ENCODE measurements around the gene OPCML. TPM values are rescaled to one million over a fixed set of nuclear protein-coding genes. Genes with fewer than 3 reads are reported as not detected.

Gene OPCML
- total and polyA plus RNA-seq, 4 donors, result under 0.01 to 0.01 TPM; not detected in 2

DNA sequence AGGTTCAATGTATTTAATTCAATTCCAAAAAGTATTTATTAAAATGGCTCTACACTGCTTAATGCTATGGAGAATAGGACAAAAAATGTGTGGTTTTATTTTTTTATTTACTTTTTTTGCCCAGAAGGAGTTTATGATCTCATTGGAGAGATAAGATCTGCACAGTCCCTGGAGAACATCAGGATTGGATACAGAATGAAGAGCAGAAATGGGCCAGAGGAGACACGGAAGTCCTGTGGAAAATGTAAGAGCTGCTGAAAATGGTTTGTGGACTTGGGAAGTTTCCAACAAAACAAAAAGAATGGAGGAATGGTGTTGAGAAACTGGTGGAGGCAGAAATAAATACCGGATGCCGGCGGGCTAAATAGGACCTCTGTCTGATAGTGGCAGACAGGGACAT is 554.6 kb downstream of the OPCML start:
- H3K9ac ChIP-seq (ENCODE audit: low read depth in 1 of 2, low read length in 2 of 2), result no peak overlapping the region
- H3K36me3 ChIP-seq (ENCODE audit: control insufficient read depth in 4 of 4, insufficient read depth in 3 of 4, low read depth in 1 of 4, low read length in 3 of 4), result no peaks in the 10 kb centered on the region
- no peaks in the 10 kb centered on the region for H3K9me3 ChIP-seq (ENCODE audit: control insufficient read depth in 4 of 4, low read length in 3 of 4)
- H3K4me3 ChIP-seq (ENCODE audit: low read depth in 1 of 3, low read length in 3 of 3), result no peak overlapping the region
- DNase-seq (ENCODE audit: low spot score), result no peak
- no peaks in the 10 kb centered on the region for H3K4me1 ChIP-seq (ENCODE audit: control insufficient read depth in 4 of 4, insufficient read depth in 4 of 4, low read length in 3 of 4)
- no peak for TF ChIP-seq YY1 (IDR thresholded peaks at IDR 0.05)
- no peak for TF ChIP-seq HNF4A (conservative IDR thresholded peaks at IDR 0.05)
- TF ChIP-seq SP1 (IDR thresholded peaks at IDR 0.05), result no peak
- no peak for TF ChIP-seq FOXA2 (IDR thresholded peaks at IDR 0.05)
- TF ChIP-seq NR2F2 (IDR thresholded peaks at IDR 0.05), result no peak
- TF ChIP-seq, protein P1, sequence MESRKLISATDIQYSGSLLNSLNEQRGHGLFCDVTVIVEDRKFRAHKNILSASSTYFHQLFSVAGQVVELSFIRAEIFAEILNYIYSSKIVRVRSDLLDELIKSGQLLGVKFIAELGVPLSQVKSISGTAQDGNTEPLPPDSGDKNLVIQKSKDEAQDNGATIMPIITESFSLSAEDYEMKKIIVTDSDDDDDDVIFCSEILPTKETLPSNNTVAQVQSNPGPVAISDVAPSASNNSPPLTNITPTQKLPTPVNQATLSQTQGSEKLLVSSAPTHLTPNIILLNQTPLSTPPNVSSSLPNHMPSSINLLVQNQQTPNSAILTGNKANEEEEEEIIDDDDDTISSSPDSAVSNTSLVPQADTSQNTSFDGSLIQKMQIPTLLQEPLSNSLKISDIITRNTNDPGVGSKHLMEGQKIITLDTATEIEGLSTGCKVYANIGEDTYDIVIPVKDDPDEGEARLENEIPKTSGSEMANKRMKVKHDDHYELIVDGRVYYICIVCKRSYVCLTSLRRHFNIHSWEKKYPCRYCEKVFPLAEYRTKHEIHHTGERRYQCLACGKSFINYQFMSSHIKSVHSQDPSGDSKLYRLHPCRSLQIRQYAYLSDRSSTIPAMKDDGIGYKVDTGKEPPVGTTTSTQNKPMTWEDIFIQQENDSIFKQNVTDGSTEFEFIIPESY (IDR thresholded peaks at IDR 0.05), result no peak
- 87% methylated on average over 4 of the region's 4 CpGs for WGBS
- H3K27me3 ChIP-seq (ENCODE audit: control insufficient read depth in 4 of 4, insufficient read depth in 4 of 4, low read length in 3 of 4), result peaks cover 0 to 2% (median 0%) of the 10 kb centered on the region in 4 donors
- H3K27ac ChIP-seq (ENCODE audit: low read depth in 1 of 2, low read length in 2 of 2), result no peak overlapping the region

DNA sequence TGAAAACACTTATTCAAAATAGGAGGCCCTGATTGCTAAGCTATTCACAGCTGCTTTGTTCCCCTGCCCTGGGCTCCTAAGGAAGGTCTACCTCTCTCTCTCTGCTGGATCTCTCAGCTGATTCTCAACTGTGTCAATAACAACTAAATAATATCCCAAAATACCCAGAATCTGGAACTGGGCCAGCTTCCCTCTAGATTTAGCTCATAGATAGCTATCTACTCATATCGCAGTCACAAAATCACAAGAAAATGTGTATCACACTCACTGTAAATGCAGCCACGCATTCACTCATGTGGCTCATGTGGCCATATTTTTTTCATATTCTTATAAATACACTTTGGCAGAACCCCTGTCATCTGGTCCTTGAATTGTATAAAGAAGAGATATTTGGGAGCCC is 555.1 kb downstream of the OPCML start:
- no peak overlapping the region for H3K27ac ChIP-seq (ENCODE audit: low read depth in 1 of 2, low read length in 2 of 2)
- no peak for DNase-seq (ENCODE audit: low spot score)
- no peaks in the 10 kb centered on the region for H3K9me3 ChIP-seq (ENCODE audit: control insufficient read depth in 4 of 4, low read length in 3 of 4)
- H3K27me3 ChIP-seq (ENCODE audit: control insufficient read depth in 4 of 4, insufficient read depth in 4 of 4, low read length in 3 of 4), result peaks cover 0 to 2% (median 0%) of the 10 kb centered on the region in 4 donors
- no peaks in the 10 kb centered on the region for H3K4me1 ChIP-seq (ENCODE audit: control insufficient read depth in 4 of 4, insufficient read depth in 4 of 4, low read length in 3 of 4)
- TF ChIP-seq FOXA2 (IDR thresholded peaks at IDR 0.05) (no peak), NR2F2 (IDR thresholded peaks at IDR 0.05) (no peak), YY1 (IDR thresholded peaks at IDR 0.05) (no peak), EGR1 (IDR thresholded peaks at IDR 0.05; ENCODE audit: low read depth in 2 of 2) (no peak), FOXA1 (IDR thresholded peaks at IDR 0.05) (no peak), TAF1 (conservative IDR thresholded peaks at IDR 0.05) (no peak), JUND (IDR thresholded peaks at IDR 0.05) (no peak), RAD21 (IDR thresholded peaks at IDR 0.05) (no peak)
- TF ChIP-seq, protein P2, sequence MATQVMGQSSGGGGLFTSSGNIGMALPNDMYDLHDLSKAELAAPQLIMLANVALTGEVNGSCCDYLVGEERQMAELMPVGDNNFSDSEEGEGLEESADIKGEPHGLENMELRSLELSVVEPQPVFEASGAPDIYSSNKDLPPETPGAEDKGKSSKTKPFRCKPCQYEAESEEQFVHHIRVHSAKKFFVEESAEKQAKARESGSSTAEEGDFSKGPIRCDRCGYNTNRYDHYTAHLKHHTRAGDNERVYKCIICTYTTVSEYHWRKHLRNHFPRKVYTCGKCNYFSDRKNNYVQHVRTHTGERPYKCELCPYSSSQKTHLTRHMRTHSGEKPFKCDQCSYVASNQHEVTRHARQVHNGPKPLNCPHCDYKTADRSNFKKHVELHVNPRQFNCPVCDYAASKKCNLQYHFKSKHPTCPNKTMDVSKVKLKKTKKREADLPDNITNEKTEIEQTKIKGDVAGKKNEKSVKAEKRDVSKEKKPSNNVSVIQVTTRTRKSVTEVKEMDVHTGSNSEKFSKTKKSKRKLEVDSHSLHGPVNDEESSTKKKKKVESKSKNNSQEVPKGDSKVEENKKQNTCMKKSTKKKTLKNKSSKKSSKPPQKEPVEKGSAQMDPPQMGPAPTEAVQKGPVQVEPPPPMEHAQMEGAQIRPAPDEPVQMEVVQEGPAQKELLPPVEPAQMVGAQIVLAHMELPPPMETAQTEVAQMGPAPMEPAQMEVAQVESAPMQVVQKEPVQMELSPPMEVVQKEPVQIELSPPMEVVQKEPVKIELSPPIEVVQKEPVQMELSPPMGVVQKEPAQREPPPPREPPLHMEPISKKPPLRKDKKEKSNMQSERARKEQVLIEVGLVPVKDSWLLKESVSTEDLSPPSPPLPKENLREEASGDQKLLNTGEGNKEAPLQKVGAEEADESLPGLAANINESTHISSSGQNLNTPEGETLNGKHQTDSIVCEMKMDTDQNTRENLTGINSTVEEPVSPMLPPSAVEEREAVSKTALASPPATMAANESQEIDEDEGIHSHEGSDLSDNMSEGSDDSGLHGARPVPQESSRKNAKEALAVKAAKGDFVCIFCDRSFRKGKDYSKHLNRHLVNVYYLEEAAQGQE (IDR thresholded peaks at IDR 0.05), result no peak
- TF ChIP-seq, protein P1 (IDR thresholded peaks at IDR 0.05), result no peak
- no peak overlapping the region for H3K4me3 ChIP-seq (ENCODE audit: low read depth in 1 of 3, low read length in 3 of 3)
- 95% methylated on average over 2 of the region's 2 CpGs for WGBS
- no peaks in the 10 kb centered on the region for H3K36me3 ChIP-seq (ENCODE audit: control insufficient read depth in 4 of 4, insufficient read depth in 3 of 4, low read depth in 1 of 4, low read length in 3 of 4)
- no peak overlapping the region for H3K9ac ChIP-seq (ENCODE audit: low read depth in 1 of 2, low read length in 2 of 2)
